Activated naive CD4-positive, alpha-beta T cell treated with anti-CD3 and anti-CD28 coated beads, Interleukin-2, amount 10 ng/mL, durations not matched to agents 7 days and 5 days (primary cell): ENCODE data around the gene INF2.

Source experiments
- CTCF ChIA-PET: fragments of 350-600 bp; sonication (Branson Sonifier 250); formaldehyde crosslinking; loops from one replicate; lab custom pipeline; 2021; ENCODE audit warnings: antibody characterized with exemption; lab: Charles Lee
- DNase-seq: peaks from one replicate; pipeline ENCODE4 v3.0.0-alpha.2; 2020
- H3K27ac Mint-ChIP-seq: one replicate; pipeline ENCODE4 v1.8.0; 2021; ENCODE audit warnings: mild to moderate bottlenecking, moderate library complexity, mixed read lengths
- H3K27me3 Mint-ChIP-seq: one replicate; pipeline ENCODE4 v1.8.0; 2021; ENCODE audit warnings: mild to moderate bottlenecking, mixed read lengths
- H3K36me3 Mint-ChIP-seq: one replicate; pipeline ENCODE4 v1.8.0; 2021; ENCODE audit warnings: mixed read lengths
- H3K4me1 Mint-ChIP-seq: one replicate; pipeline ENCODE4 v1.8.0; 2021; ENCODE audit warnings: mixed read lengths
- H3K4me3 Mint-ChIP-seq: one replicate; pipeline ENCODE4 v1.8.0; 2021; ENCODE audit warnings: mild to moderate bottlenecking, moderate library complexity, mixed read lengths
- H3K9me3 Mint-ChIP-seq: one replicate; pipeline ENCODE4 v1.8.0; 2021; ENCODE audit warnings: mixed read lengths

INF2 gene

GRCh38 chr14:104714681-104715080 is 25.3 kb downstream of the INF2 start:
- no peak overlapping the region for H3K27ac Mint-ChIP-seq
- H3K36me3 Mint-ChIP-seq: peaks cover 23% of the 10 kb centered on the region
- H3K4me3 Mint-ChIP-seq: no peak overlapping the region
- no peaks in the 10 kb centered on the region for H3K27me3 Mint-ChIP-seq
- DNase-seq: no peak
- H3K9me3 Mint-ChIP-seq: no peaks in the 10 kb centered on the region
- CTCF ChIA-PET: no interaction called here
- H3K4me1 Mint-ChIP-seq: no peaks in the 10 kb centered on the region

DNA sequence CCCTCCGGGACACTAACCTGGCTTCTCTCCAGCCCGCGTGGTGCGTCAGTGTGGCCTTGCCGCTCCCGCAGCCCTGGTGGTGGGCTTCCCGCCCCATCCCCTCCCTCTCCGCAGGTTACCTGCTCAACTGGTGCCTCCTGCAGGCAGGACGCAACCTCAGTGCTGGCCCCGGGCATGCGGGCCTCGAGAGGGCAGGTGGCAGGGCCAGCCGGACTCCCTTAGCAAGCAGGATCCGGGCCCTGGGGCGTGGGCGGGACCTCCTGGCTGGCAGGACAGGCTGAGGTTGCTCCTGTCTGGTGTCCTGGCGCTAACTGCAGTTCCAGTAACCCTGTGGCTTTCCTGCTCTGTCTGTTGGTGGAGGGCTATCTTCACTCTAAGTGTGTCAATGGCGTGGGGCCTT is 26.0 kb downstream of the INF2 start:
- Mint-ChIP-seq H3K4me1 (no peaks in the 10 kb centered on the region), H3K27ac (no peak overlapping the region), H3K4me3 (no peak overlapping the region), H3K27me3 (no peaks in the 10 kb centered on the region), H3K9me3 (no peaks in the 10 kb centered on the region), H3K36me3 (peaks cover 23% of the 10 kb centered on the region)
- DNase-seq: no peak
- CTCF ChIA-PET: interaction anchor here (0.6 kb wide), 1 partner anchor 85 kb away, joined by 3 read pairs; no protein-coding TSS in a partner anchor

DNA sequence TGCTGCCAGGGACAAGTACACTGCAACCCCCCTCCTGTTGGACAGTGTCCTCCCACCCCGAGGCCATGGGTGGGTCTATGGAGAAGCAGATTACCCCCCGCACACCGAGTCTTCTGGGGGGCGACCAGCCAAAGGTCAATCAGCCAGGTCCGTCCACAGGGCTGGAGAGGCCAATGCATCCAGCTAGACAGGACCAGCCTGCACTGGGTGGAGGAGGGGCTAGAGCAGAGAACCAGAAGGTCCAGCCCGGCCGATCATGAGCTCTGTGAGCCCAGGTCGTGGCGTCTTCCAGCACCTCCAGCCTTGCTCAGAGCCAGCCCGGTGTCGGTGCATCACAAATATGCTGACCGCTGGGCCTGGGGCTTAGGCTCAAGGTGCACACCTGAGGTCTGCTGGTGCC is 26.5 kb downstream of the INF2 start:
- no peaks in the 10 kb centered on the region for H3K9me3 Mint-ChIP-seq
- no peak overlapping the region for H3K4me3 Mint-ChIP-seq
- no peak overlapping the region for H3K27ac Mint-ChIP-seq
- no peaks in the 10 kb centered on the region for H3K4me1 Mint-ChIP-seq
- no peaks in the 10 kb centered on the region for H3K27me3 Mint-ChIP-seq
- DNase-seq: no peak
- CTCF ChIA-PET: interaction anchor here (0.6 kb wide), 1 partner anchor 86 kb away, joined by 3 read pairs; no protein-coding TSS in a partner anchor
- peaks cover 21% of the 10 kb centered on the region for H3K36me3 Mint-ChIP-seq

DNA sequence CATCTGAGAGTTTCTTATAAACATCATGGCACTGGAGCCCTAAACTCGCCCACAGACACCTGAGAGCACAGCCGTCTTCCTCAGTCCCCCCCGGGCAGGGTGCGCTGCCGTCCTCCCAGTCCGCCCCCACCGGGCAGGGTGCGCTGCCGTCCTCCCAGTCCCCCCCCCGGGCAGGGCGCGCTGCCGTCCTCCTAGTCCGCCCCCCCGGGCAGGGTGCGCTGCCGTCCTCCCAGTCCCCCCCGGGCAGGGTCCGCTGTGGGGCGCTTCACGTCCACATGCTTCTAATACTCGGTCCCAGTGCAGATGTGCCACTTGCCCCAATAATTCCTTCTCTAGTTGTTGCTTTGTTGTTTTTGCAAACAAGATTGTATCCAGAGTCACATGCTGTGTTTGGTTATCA is 27.7 kb downstream of the INF2 start:
- Mint-ChIP-seq H3K27ac (peak overlapping the region; percentile 59), H3K9me3 (no peaks in the 10 kb centered on the region), H3K4me3 (no peak overlapping the region), H3K27me3 (no peaks in the 10 kb centered on the region), H3K36me3 (peaks cover 21% of the 10 kb centered on the region), H3K4me1 (no peaks in the 10 kb centered on the region)
- CTCF ChIA-PET: no interaction called here
- no peak for DNase-seq

DNA sequence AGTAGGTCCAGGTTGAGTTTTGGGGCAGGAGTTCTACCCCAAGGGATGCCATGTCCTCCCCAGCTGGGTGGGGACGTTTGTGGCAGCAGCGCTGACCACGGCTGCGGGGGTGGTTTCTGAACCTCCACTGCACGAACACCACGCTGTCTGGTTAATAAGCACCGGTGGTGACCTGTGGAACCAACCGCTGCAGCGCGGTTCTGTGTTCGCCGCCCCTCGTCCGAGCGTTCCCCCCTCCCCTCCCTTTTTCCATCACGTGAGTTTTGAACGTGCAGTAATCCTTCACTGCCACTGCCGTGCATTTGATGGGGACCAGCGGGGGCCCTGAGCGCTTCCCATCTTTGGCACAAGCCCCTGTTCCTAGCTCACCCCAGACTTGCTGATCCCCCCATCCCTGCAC is 28.2 kb downstream of the INF2 start:
- no peak overlapping the region for H3K27ac Mint-ChIP-seq
- no peak overlapping the region for H3K4me3 Mint-ChIP-seq
- no peaks in the 10 kb centered on the region for H3K27me3 Mint-ChIP-seq
- H3K9me3 Mint-ChIP-seq: no peaks in the 10 kb centered on the region
- CTCF ChIA-PET: no interaction called here
- peaks cover 22% of the 10 kb centered on the region for H3K36me3 Mint-ChIP-seq
- no peak for DNase-seq
- no peaks in the 10 kb centered on the region for H3K4me1 Mint-ChIP-seq

GRCh38 chr14:104718147-104718546 is 28.7 kb downstream of the INF2 start:
- Mint-ChIP-seq H3K27me3 (no peaks in the 10 kb centered on the region), H3K36me3 (peaks cover 22% of the 10 kb centered on the region), H3K27ac (peak overlapping the region; percentile 62), H3K4me3 (no peak overlapping the region), H3K9me3 (no peaks in the 10 kb centered on the region), H3K4me1 (no peaks in the 10 kb centered on the region)
- DNase-seq: no peak
- CTCF ChIA-PET: no interaction called here

DNA sequence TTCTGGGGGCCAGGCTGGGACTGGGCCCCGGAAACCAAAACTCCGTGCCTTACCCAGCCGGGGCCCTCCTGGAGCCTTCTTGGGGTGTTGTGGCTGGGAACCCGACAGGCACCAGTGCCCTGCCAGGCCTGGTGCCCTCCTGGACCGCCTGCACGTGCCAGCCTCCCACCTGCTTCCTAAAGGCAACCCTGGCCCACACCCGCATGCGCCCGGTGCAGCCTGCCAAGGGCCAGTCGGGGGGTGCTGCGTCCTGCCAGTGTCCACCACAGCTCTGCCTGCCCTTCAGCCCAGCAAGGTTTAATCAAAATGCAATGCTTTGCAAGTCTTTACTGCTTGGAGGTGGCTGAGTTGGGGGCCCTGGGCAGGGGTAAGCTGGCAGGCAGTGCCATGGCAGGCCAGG is 29.5 kb downstream of the INF2 start:
- H3K9me3 Mint-ChIP-seq: no peaks in the 10 kb centered on the region
- H3K27ac Mint-ChIP-seq: no peak overlapping the region
- CTCF ChIA-PET: no interaction called here
- no peak overlapping the region for H3K4me3 Mint-ChIP-seq
- H3K4me1 Mint-ChIP-seq: no peaks in the 10 kb centered on the region
- H3K36me3 Mint-ChIP-seq: peaks cover 18% of the 10 kb centered on the region
- no peaks in the 10 kb centered on the region for H3K27me3 Mint-ChIP-seq
- no peak for DNase-seq

DNA sequence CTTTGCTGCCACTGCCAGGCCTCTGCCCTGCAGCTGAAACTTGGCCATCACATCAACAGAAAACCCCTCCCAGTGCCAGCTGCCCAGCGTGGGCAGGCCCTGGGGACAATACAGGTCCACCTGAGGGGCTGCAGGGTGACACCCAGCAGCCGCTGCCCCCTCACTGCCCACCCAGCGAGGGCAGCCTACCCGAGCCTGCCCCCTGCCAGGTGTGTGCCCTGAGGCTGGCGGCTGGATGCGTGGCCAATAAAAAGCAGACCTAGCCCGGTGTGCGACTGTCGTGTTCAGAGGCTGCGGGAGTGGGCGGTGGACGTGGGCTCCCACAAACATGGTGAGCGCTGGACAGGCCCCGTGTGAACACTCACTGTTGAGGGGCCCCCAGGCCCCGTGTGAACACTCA is 29.9 kb downstream of the INF2 start:
- CTCF ChIA-PET: no interaction called here
- Mint-ChIP-seq H3K4me3 (no peak overlapping the region), H3K36me3 (peaks cover 16% of the 10 kb centered on the region), H3K27me3 (no peaks in the 10 kb centered on the region), H3K27ac (no peak overlapping the region), H3K4me1 (no peaks in the 10 kb centered on the region), H3K9me3 (no peaks in the 10 kb centered on the region)
- no peak for DNase-seq

- peaks cover 20% of the 10 kb centered on the region for H3K27me3 Mint-ChIP-seq
- H3K27ac Mint-ChIP-seq: peak overlapping the region; percentile 19
- H3K36me3 Mint-ChIP-seq: peaks cover 14% of the 10 kb centered on the region
- DNase-seq: no peak
- H3K9me3 Mint-ChIP-seq: no peaks in the 10 kb centered on the region
- no peaks in the 10 kb centered on the region for H3K4me1 Mint-ChIP-seq
- no peak overlapping the region for H3K4me3 Mint-ChIP-seq
- CTCF ChIA-PET: interaction anchor here (0.9 to 1.8 kb wide), 3 partner anchors 11 to 31 kb away, joined by 4 to 5 read pairs (median 4); partner anchors contain the start of gene SIVA1
These were observed 32.4 kb downstream of the INF2 start for GRCh38 chr14:104721505-104722431.

GRCh38 chr14:104722938-104723650 is 33.7 kb downstream of the INF2 start:
- peaks cover 29% of the 10 kb centered on the region for H3K27me3 Mint-ChIP-seq
- CTCF ChIA-PET: interaction anchor here (1.2 to 1.8 kb wide), 4 partner anchors 13 to 103 kb away, joined by 3 to 5 read pairs (median 4); partner anchors contain the start of gene SIVA1
- no peaks in the 10 kb centered on the region for H3K9me3 Mint-ChIP-seq
- no peak overlapping the region for H3K4me3 Mint-ChIP-seq
- H3K4me1 Mint-ChIP-seq: no peaks in the 10 kb centered on the region
- DNase-seq: no peak
- no peak overlapping the region for H3K27ac Mint-ChIP-seq
- H3K36me3 Mint-ChIP-seq: peaks cover 6% of the 10 kb centered on the region

DNA sequence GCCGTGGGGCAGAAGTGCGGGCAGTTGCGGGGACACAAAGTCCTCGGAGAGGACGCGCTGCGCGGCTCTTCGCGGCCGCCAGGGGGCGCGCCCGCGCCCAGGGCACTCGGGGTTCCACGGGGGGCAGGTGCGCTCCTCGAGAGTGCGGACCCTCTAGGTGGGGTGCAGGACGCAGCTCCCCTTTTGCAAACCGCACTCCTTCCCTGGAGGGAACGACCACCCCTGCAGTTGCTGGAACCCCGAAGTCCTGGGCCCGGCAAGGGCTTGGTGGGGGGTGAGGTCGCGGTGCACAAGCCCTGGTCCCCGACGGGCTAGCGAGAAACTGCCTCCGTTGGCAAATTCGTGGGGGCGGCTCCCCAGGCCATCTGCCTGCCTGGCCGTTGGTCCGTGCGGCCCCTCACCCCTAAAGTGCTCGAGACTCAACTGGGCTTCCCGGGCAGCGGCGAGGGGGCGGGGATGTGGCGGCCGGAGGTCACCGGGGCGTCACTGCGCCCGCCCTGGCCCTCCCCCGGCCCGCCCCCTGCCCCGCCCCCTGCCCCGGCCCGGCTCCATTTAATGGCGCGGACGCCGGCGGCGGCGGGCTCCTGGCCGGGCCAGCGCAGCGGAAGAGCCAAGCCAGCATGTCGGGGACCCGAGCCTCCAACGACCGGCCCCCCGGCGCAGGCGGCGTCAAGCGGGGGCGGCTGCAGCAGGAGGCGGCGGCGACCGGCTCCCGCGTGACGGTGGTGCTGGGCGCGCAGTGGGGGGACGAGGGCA is 34.4 kb downstream of the INF2 start, which contains the start of gene ADSS1:
Gene ADSS1, plus strand, starts transcription at position 579 of the 756 bp plus-strand sequence. Its CDS starts 42 bp downstream, at position 621.
- CTCF ChIA-PET: interaction anchor here (1.2 to 1.6 kb wide), 2 partner anchors 26 to 102 kb away, joined by 3 to 4 read pairs; no protein-coding TSS in a partner anchor
- Mint-ChIP-seq H3K4me3 (peak within 1 kb of the TSS; percentile 41), H3K9me3 (no peaks in the 10 kb centered on the region), H3K4me1 (no peaks in the 10 kb centered on the region), H3K36me3 (peaks cover 6% of the 10 kb centered on the region), H3K27ac (no peak within 1 kb of the TSS), H3K27me3 (peaks cover 29% of the 10 kb centered on the region)
- peak; percentile 79 for DNase-seq

- CTCF ChIA-PET: interaction anchor here (1.0 to 1.6 kb wide), 4 partner anchors 11 to 101 kb away, joined by 3 to 4 read pairs (median 3); no protein-coding TSS in a partner anchor
- no peaks in the 10 kb centered on the region for H3K4me1 Mint-ChIP-seq
- H3K4me3 Mint-ChIP-seq: peak overlapping the region; percentile 37
- H3K27me3 Mint-ChIP-seq: peaks cover 29% of the 10 kb centered on the region
- H3K36me3 Mint-ChIP-seq: peaks cover 6% of the 10 kb centered on the region
- no peak overlapping the region for H3K27ac Mint-ChIP-seq
- peak; percentile 50 for DNase-seq
- no peaks in the 10 kb centered on the region for H3K9me3 Mint-ChIP-seq
These were observed 35.1 kb downstream of the INF2 start for GRCh38 chr14:104724407-104724980.

- Mint-ChIP-seq H3K4me3 (peak overlapping the region; percentile 41), H3K4me1 (no peaks in the 10 kb centered on the region), H3K27me3 (peaks cover 29% of the 10 kb centered on the region), H3K27ac (no peak overlapping the region), H3K36me3 (peaks cover 2% of the 10 kb centered on the region), H3K9me3 (no peaks in the 10 kb centered on the region)
- DNase-seq: no peak
- CTCF ChIA-PET: interaction anchor here (1.0 to 1.6 kb wide), 4 partner anchors 10 to 101 kb away, joined by 3 to 4 read pairs (median 3); no protein-coding TSS in a partner anchor
These were observed 35.8 kb downstream of the INF2 start for GRCh38 chr14:104724981-104725771.
